Right forelimb (tissue), 1 donor: Measurements from ENCODE around the gene MYO7B.
A peak's percentile ranks its signal among the peaks of the same experiment; 100 is the strongest.

ENCODE experiments used
- DNase-seq: peaks from one replicate; pipeline ENCODE4 v3.0.0-alpha.2; 2018

MYO7B gene

DNA sequence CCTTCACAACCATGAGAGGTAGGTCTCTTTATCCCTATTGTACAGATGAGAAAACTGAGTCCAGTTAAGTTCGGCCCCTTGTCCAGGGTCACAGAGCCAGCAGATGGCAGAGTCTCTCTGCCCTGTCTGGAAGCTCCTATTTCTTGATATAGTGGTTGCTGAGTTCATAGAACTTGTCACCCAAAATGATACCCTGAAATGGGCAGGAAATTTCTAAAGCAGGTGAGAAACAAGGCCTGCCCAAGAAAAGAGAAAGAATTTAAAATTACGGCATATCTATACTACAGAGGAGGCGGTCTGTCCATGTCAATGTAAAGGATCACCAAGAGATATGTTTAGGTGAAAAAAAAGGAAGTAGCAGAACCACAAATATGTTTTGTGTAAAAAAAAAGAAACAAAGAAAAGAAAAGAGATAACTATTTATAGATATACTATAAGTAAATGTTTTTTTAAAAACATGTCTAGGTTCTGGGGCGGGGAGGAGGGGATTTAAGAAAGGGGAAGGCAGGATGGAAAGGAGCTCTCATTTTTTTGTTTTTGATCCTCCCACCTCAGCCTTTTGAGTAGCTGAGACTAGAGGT is 39.8 kb downstream of the MYO7B start:
- DNase-seq: peak; percentile 27

GRCh38 chr2:127575941-127576432 is 40.5 kb downstream of the MYO7B start:
- peak; percentile 27 for DNase-seq

GRCh38 chr2:127576433-127577207 is 41.1 kb downstream of the MYO7B start:
- DNase-seq: peak; percentile 68

- DNase-seq: peak; percentile 19
These were observed 41.7 kb downstream of the MYO7B start for GRCh38 chr2:127577208-127577475.

GRCh38 chr2:127577503-127577902 is 42.0 kb downstream of the MYO7B start:
- DNase-seq: peak; percentile 38

DNA sequence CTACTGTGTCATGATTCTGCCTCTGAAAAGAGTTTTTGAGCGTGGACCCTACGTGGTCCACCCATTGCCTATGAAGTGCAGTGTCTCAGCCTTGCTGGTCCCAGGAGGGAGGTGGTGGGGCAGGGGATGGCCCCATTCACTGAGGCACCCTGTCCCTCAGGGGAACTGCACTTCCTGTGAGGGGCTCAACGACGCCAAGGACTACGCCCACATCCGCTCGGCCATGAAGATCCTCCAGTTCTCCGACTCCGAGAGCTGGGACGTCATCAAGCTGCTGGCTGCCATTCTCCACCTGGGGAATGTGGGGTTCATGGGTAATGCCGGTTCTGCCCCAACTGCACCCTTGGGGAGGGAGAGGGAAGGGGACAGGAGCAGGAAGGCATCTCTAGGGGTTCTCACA is 42.5 kb downstream of the MYO7B start:
- DNase-seq: no peak

DNA sequence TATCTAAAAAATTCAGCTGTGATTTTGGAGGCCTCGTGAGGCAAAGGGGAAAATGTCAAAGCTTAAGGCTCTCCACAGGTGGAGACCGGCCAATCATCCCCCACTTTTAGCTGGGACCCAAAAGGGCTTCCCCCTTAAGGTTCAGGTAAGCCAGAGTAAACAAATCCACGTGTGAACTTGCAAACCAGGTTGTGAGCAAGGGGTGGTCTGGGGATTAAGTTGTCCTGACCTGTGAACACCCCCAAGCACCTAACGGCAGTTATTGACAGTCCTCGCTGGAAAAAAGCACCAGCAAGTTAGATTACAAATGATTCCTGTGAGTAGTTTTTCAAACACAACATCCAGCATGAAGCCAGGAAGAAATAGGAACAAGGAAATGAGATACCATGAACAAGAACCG is 42.9 kb downstream of the MYO7B start:
- DNase-seq: no peak

GRCh38 chr2:127579231-127579630 is 43.7 kb downstream of the MYO7B start:
- DNase-seq: no peak

DNA sequence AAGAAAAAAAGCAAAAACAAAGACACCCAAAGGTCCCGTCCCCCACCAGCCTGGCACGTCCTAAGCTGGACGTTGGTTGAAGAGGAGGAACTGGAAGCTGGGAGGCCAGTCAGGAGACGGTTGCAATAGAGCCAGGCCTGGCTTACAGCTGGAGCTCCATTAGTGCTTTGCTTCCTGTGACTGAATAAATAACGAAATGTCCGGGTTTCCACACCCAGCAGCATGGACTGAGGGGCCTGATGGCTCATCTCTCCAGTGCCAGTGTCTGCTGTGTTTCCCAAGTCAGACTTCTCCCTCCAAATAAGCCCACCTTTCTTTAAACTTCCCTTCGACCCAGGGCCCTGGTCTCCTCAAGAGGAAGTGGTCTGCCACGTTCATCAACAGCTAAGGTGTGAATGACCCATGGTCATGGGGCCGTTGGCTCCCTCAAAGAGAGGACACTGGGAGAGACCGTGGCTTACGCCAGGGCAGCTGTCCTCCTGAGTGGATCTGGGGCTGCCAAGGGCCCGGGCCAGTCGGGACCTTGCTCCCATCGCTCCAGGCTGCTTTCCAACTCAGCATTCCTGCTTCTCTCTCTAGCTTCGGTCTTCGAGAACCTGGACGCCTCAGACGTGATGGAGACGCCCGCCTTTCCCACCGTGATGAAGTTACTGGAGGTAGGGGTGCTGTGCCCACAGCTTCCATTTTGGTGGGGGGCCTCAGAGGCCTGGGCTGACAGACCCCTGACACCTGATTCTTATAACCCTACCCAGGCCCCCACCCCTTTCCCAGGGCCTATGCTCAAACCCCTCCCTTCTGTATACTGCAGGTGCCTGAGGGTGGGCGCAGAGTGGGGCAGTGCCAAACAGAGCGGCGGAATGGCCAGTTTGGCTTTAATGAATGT is 44.9 kb downstream of the MYO7B start:
- no peak for DNase-seq

DNA sequence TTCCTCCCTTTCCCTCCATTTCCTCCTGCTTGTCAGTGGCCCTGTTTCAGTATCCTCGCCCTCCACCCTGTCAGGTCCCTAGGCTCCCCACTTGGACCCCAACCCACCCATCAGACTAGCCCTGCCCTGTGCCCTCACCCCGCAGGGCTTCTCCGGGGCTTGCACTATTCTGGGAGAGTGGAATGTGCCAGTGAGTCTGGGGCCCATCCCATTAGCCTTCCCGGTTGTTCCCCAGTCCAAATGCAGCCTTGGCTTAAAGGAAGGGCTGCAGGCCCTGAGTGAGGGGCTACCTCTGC is 45.5 kb downstream of the MYO7B start:
- DNase-seq: peak; percentile 30

DNA sequence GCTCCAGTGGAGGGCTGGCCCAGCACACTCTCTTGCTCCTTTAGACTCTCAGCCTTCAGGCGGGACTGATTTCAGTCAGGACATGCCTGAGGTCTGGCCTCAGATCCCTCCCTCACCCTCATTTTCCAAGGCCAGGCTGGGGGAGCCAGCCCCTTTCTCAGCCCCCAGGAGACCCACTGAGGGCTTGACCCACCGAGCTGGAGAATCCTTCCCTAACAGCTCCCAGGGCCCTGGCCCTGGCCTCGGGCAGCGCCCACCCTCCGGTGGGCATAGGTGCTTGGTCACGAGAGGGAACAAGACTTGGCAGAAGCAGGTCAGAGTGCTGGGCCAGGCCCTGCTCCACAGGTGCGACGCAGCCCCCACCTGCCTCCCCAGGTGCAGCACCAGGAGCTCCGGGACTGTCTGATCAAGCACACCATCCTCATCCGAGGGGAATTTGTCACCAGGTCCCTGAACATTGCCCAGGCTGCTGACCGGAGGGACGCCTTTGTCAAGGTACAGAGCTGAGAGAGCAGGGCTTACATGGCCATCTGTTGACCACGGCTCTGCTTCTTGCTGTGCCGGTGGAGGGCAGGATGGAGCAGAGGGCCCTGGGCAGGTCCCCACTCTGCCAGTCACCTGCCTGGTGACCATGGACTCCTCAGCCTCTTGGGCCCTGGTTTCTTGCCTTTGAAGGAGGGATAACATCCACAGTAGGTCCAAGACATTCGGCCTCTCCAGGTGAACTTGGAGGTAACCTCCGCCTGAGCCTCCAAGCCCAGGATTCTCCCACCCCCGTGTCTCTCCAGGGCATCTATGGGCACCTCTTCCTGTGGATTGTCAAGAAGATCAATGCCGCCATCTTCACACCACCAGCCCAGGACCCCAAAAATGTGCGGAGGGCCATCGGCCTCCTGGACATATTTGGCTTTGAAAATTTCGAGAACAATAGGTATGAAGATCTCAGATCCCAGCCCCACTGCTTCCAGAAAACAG is 46.3 kb downstream of the MYO7B start:
- DNase-seq: peak; percentile 28

DNA sequence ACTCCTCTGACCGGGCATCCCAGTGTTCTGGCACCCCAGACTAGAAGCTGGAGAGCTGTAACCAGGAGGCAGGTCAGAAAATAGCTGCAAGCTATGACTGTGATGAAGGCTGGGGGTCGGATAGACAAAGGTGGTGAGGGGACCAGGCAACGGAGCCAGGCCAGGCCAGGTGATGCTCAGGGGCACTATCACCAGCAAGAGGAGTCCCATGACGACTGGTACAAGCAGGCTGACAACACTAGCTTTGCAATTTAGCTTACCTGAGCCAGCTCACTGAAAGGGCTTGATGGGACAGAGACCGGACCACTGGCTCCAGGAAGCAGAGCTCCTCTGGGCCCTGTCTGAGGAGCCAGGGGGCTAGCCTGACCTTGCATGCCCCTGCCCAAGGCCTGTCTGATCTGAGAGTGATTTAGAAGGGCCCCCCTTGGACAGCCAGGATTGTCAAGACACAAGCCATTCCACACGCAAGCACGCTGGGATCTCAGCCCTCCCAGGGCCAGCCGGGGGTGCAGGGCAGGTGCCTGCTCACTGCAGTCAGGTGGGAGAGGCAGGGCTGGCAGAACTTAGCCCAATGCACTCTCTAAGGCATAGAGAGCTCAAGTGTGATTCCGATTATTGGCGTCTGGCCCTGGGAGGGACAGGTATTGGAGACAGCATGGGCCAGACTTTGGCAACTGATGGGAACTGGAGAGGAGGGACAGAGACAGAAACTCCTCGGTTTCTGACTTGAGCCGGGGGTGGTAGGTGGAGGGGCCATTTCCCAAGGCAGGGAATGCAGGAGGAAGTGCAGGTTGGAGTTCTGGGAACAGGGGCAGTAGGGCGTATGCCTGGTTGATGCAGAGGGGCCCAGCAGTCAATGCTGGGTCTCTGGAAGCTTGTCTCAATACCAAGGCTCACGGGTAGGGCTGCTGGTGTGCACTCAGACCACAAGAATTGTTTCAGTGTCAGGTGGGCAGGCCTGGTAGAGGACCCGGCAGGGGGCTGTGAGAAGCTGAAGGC is 47.7 kb downstream of the MYO7B start:
- peak; percentile 18 for DNase-seq

- DNase-seq: peak; percentile 16
These were observed 48.6 kb downstream of the MYO7B start for GRCh38 chr2:127584047-127584446.

- peak; percentile 26 for DNase-seq
These were observed 49.1 kb downstream of the MYO7B start for GRCh38 chr2:127584516-127585033.

DNA sequence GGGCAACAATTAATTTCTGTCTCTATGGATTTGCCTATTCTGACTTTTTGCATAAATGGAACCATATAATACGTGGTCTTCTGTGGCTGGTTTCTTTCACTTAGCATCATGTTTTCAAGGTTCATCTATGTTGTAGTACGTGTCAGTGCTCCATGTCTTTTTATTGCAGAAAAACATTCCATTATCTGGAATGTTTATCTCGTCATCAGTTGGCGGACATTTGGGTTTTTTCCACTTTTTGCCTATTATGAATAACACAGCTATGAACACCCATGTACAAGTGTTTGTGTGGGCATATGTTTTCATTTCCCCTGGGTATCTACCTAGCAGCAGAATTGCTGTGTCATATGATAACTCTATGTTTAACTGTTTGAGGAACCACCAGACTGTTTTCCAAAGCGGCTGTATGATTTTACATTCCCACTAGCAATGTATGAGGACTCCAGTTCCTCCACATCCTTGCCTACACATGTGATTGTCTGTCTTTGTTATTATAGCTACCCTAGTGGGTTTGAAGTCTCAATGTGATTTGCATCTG is 49.9 kb downstream of the MYO7B start:
- no peak for DNase-seq

DNA sequence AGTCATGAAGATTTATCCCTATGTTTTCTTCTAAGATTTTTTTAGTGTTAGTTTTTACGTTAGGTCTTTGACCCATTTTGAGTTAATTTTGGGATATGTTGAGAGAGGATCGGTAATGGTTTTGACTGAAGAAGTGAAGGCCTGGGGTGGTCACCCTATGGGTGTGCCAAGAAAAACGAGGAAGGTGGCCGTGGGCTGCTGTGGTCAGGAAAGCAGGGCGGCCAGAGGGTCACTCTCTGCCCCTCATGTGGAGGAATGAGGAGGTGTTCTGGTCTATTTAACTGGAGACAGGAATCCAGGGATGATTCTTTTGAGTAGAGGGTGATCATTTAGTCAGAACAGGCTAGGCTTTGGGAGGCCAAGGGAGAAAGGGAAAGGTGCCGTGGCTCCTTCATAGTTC is 50.7 kb downstream of the MYO7B start:
- DNase-seq: peak; percentile 12

- DNase-seq: peak; percentile 9
These were observed 51.3 kb downstream of the MYO7B start for GRCh38 chr2:127586746-127587295.

DNA sequence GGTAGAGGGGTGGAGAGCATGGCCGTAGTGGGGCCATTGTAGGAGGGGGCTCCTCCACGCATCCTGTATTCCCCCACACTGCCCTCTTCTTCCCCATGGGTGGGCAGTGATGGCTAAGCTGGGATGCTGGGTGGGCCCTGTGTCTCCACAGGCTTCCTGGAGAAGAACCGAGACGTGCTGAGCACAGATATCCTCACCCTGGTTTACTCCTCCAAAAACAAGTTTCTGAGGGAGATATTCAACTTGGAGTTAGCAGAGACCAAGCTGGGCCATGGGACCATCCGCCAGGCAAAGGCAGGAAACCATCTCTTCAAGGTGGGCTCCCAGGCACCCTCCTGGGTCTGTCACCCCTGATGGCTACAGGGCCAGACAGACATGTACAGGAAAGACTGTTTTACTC is 52.8 kb downstream of the MYO7B start:
- DNase-seq: peak; percentile 15

DNA sequence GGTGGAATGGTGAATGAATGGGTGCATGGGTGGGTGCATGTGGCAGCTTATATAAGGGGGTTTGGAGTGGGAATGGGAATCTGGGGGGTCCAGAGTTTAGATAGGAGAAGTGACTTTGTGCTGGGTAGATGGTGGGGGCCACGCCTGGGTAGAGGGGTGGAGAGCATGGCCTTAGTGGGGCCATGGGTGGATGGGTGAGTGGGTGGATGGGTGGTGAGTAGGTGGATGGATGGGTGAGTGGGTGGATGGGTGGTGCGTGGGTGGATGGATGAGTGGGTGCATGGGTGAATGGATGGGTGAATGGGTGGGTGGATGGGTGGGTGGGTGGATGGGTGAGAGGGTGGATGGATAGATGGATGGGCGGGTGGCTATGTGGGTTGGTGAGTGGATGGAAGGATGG is 53.9 kb downstream of the MYO7B start:
- DNase-seq: peak; percentile 16

DNA sequence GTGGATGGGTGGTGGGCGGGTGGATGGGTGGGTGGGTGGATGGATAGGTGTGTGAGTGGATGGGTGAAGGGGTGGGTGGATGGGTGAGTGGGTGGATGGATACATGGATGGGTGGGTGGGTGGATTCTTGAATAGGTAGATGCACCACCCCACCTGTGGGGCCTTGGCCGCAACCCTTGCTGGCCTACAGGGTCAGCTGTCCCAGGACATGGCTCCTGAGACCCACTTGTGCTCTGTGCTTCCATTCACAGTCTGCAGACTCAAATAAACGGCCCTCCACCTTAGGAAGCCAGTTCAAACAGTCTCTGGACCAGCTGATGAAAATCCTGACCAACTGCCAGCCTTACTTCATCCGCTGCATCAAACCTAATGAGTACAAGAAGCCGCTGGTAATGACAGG is 54.4 kb downstream of the MYO7B start:
- peak; percentile 22 for DNase-seq
